K562 (cell line): Measurements from ENCODE around the gene DBP. TPM values are rescaled to one million over a fixed set of nuclear protein-coding genes. Genes with fewer than 3 reads are reported as not detected.

Source experiments
- BCLAF1 ChIP-seq, 2 experiments: fragments of 450-650 bp in 1 of 2; IDR thresholded peaks; 2 replicates each; pipeline ENCODE4 v1.6.1; 2011 to 2017; ENCODE audit warnings: low read depth in 2 of 2, antibody characterized with exemption in 1 of 2, borderline replicate concordance in 1 of 2, low read length in 1 of 2, mild to moderate bottlenecking in 1 of 2, mixed read lengths in 1 of 2; ENCODE audit not compliant: control insufficient read depth in 1 of 2
- BDP1 ChIP-seq: IDR thresholded peaks from 3 replicates; pipeline ENCODE4 v1.6.1; 2011; ENCODE audit not compliant: insufficient read length, insufficient read depth
- BMI1 ChIP-seq: fragments of 150-350 bp; IDR thresholded peaks from 2 replicates; pipeline ENCODE4 v1.6.1; 2014; ENCODE audit warnings: low read length
- DDX20 ChIP-seq: fragments of 450-650 bp; IDR thresholded peaks from 2 replicates; pipeline ENCODE4 v1.6.1; 2016; ENCODE audit warnings: missing genetic modification characterization, low read depth, mild to moderate bottlenecking, missing compliant biosample characterization, moderate library complexity
- DPF2 ChIP-seq: fragments of 450-650 bp; IDR thresholded peaks from 2 replicates; pipeline ENCODE4 v1.6.1; 2016
- EHMT2 ChIP-seq: fragments of 450-650 bp; IDR thresholded peaks from 2 replicates; pipeline ENCODE4 v1.6.1; 2018; ENCODE audit warnings: antibody characterized with exemption
- EZH2 ChIP-seq: IDR thresholded peaks from 2 replicates; pipeline ENCODE4 v1.6.1; 2012; ENCODE audit warnings: low read depth, mild to moderate bottlenecking, inconsistent platforms, low read length, borderline replicate concordance
- MAFK ChIP-seq: IDR thresholded peaks from 2 replicates; pipeline ENCODE4 v1.6.1; 2011; ENCODE audit warnings: low read length, improper control_type of control experiment
- MCM5 ChIP-seq: fragments of 450-650 bp; IDR thresholded peaks from 2 replicates; pipeline ENCODE4 v1.6.1; 2016; ENCODE audit warnings: low read depth
- NBN ChIP-seq: fragments of 450-650 bp; IDR thresholded peaks from 2 replicates; pipeline ENCODE4 v1.6.1; 2016; ENCODE audit warnings: low read depth, mild to moderate bottlenecking
- PHB ChIP-seq: fragments of 250-450 bp; sonication (Bioruptor Pico); IDR thresholded peaks from 2 replicates; pipeline ENCODE4 v1.5.0; 2021
- PML ChIP-seq: IDR thresholded peaks from 2 replicates; pipeline ENCODE4 v1.6.1; 2012; ENCODE audit warnings: low read length, inconsistent platforms
- SNIP1 ChIP-seq: fragments of 450-650 bp; IDR thresholded peaks from 2 replicates; pipeline ENCODE4 v1.7.1; 2017; ENCODE audit warnings: low read depth, mild to moderate bottlenecking
- STAT5A ChIP-seq: IDR thresholded peaks from 2 replicates; pipeline ENCODE4 v1.6.1; 2012; ENCODE audit warnings: low read length, inconsistent platforms, borderline replicate concordance
- TFE3 ChIP-seq: fragments of 450-650 bp; formaldehyde crosslinking; IDR thresholded peaks from 2 replicates; pipeline ENCODE4 v1.4.0; 2020; ENCODE audit warnings: mild to moderate bottlenecking, mixed read lengths
- polyA plus RNA-seq, 8 experiments: library from polyadenylated mRNA; depleted of rRNA in 4 of 8; stranded (reverse) in 5 of 8; unstranded in 3 of 8; fragments of >200 nt; fragmentation: Nextera tagmentation in 2 of 8; fragmentation: Illumina TruSeq in 1 of 8; extraction: Ambion mirVana in 2 of 8; extraction: Trizol in 1 of 8; gene quantifications; 2 replicates each; pipeline versions ENCODE4 v1.2.1 to v1.2.3, GENCODE V29; 2011 to 2014; ENCODE audit warnings: inconsistent platforms in 1 of 8, missing spikeins in 1 of 8
- total RNA-seq, 7 experiments: library from RNA; depleted of rRNA in 6 of 7; stranded (reverse); fragments of >200 nt in 6 of 7; fragmentation: Illumina TruSeq in 2 of 7; extraction: Trizol in 2 of 7; gene quantifications; 2 replicates each; pipeline versions ENCODE4 v1.2.1 to v1.2.3, GENCODE V29; 2011 to 2021; ENCODE audit warnings: low replicate concordance in 1 of 7
- TF ChIP-seq, protein P1 (sequence below), 3 experiments: fragments of 200-800 bp in 1 of 3; fragments of 250-450 bp in 1 of 3; fragments of 450-650 bp in 1 of 3; sonication (Bioruptor Pico) in 1 of 3; sonication (Bioruptor generic) in 1 of 3; formaldehyde crosslinking in 1 of 3; IDR thresholded peaks; 2 replicates each; pipeline versions ENCODE4 v1.6.1 to v1.8.0; 2016 to 2022; ENCODE audit warnings: mild to moderate bottlenecking in 2 of 3, missing genetic modification characterization in 2 of 3, missing compliant biosample characterization in 1 of 3, moderate library complexity in 1 of 3
- TF ChIP-seq, protein P2 (sequence below): sonication (generic); formaldehyde crosslinking; IDR thresholded peaks from 2 replicates; pipeline ENCODE4 v1.8.1; 2023; ENCODE audit warnings: mild to moderate bottlenecking, missing genetic modification reagents

DBP gene
- total and polyA plus RNA-seq, 9 of the 15 experiments (the other 6 are each of a cell fraction or from before 2014, with no cell fraction given) = 0.25 to 5.5 (median 1.8) TPM

GRCh38 chr19:48634424-48635262, 2.5 kb downstream of the DBP start (continued):
- no peak for TF ChIP-seq BCLAF1 (IDR thresholded peaks at IDR 0.05; ENCODE audit: borderline replicate concordance in 1 of 2, control insufficient read depth in 1 of 2, low read depth in 2 of 2, low read length in 1 of 2)
- TF ChIP-seq STAT5A = no peak
- TF ChIP-seq BMI1 = no peak
- no peak for TF ChIP-seq MAFK
- no peak for TF ChIP-seq EZH2
- TF ChIP-seq NBN = no peak
- peak; percentile 96 for TF ChIP-seq TFE3 (CRISPR knock-in tag)
- no peak for TF ChIP-seq DDX20 (tag)
- TF ChIP-seq EHMT2 = no peak
- TF ChIP-seq DPF2 = 0 out of 2 replicates have a peak, but pooled peaks have one; percentile 5
- no peak for TF ChIP-seq BDP1
- TF ChIP-seq PHB = 0 out of 2 replicates have a peak, but pooled peaks have one; percentile 10
- TF ChIP-seq, protein P1, sequence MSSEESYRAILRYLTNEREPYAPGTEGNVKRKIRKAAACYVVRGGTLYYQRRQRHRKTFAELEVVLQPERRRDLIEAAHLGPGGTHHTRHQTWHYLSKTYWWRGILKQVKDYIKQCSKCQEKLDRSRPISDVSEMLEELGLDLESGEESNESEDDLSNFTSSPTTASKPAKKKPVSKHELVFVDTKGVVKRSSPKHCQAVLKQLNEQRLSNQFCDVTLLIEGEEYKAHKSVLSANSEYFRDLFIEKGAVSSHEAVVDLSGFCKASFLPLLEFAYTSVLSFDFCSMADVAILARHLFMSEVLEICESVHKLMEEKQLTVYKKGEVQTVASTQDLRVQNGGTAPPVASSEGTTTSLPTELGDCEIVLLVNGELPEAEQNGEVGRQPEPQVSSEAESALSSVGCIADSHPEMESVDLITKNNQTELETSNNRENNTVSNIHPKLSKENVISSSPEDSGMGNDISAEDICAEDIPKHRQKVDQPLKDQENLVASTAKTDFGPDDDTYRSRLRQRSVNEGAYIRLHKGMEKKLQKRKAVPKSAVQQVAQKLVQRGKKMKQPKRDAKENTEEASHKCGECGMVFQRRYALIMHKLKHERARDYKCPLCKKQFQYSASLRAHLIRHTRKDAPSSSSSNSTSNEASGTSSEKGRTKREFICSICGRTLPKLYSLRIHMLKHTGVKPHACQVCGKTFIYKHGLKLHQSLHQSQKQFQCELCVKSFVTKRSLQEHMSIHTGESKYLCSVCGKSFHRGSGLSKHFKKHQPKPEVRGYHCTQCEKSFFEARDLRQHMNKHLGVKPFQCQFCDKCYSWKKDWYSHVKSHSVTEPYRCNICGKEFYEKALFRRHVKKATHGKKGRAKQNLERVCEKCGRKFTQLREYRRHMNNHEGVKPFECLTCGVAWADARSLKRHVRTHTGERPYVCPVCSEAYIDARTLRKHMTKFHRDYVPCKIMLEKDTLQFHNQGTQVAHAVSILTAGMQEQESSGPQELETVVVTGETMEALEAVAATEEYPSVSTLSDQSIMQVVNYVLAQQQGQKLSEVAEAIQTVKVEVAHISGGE (CRISPR knock-in tag; IDR thresholded peaks at IDR 0.05) = peak in 1 of 3 experiments; percentile 58; a peak in 3 of 6 replicates
- TF ChIP-seq MCM5 = no peak
- TF ChIP-seq, protein P2, sequence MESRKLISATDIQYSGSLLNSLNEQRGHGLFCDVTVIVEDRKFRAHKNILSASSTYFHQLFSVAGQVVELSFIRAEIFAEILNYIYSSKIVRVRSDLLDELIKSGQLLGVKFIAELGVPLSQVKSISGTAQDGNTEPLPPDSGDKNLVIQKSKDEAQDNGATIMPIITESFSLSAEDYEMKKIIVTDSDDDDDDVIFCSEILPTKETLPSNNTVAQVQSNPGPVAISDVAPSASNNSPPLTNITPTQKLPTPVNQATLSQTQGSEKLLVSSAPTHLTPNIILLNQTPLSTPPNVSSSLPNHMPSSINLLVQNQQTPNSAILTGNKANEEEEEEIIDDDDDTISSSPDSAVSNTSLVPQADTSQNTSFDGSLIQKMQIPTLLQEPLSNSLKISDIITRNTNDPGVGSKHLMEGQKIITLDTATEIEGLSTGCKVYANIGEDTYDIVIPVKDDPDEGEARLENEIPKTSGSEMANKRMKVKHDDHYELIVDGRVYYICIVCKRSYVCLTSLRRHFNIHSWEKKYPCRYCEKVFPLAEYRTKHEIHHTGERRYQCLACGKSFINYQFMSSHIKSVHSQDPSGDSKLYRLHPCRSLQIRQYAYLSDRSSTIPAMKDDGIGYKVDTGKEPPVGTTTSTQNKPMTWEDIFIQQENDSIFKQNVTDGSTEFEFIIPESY = peak; percentile 33; the same call in 1 of the 2 replicates
- TF ChIP-seq SNIP1 = no peak
- peak; percentile 16; the same call in 1 of the 2 replicates for TF ChIP-seq PML
